ENCODE data around the gene RITA1.

RITA1 gene

GRCh38 chr12:113179023-113179422 is 6.5 kb upstream of the RITA1 start:
- 93 to 96% methylated on average over 14 of the region's 14 CpGs for WGBS, 2 experiments
- peaks cover 44% of the 10 kb centered on the region for H3K36me3 ChIP-seq (ENCODE audit: control insufficient read depth, insufficient read depth, low read length)
- no peaks in the 10 kb centered on the region for H3K4me1 ChIP-seq (ENCODE audit: control insufficient read depth, insufficient read depth, low read length)

GRCh38 chr12:113180333-113180732 is 5.2 kb upstream of the RITA1 start:
- Histone ChIP-seq H3K9me3 (ENCODE audit: control insufficient read depth, low read length) (no peaks in the 10 kb centered on the region), H3K4me1 (ENCODE audit: control insufficient read depth, insufficient read depth, low read length) (no peaks in the 10 kb centered on the region), H3K36me3 (ENCODE audit: control insufficient read depth, insufficient read depth, low read length) (peaks cover 38% of the 10 kb centered on the region), H3K4me3 (ENCODE audit: insufficient read depth, low read depth, low read length) (no peak overlapping the region), H3K27ac (ENCODE audit: insufficient read depth, low read depth, low read length, poor library complexity, severe bottlenecking) (no peak overlapping the region), H3K27me3 (ENCODE audit: control insufficient read depth, insufficient read depth, low read length, poor library complexity, severe bottlenecking) (no peaks in the 10 kb centered on the region)
- 91 to 92% methylated on average over 4 of the region's 4 CpGs for WGBS, 2 experiments

More at GRCh38 chr12:113179023-113179422, 6.5 kb upstream of the RITA1 start:
- Histone ChIP-seq H3K9me3 (ENCODE audit: control insufficient read depth, low read length) (no peaks in the 10 kb centered on the region), H3K4me3 (ENCODE audit: insufficient read depth, low read depth, low read length) (no peak overlapping the region), H3K27ac (ENCODE audit: insufficient read depth, low read depth, low read length, poor library complexity, severe bottlenecking) (no peak overlapping the region), H3K27me3 (ENCODE audit: control insufficient read depth, insufficient read depth, low read length, poor library complexity, severe bottlenecking) (no peaks in the 10 kb centered on the region)

GRCh38 chr12:113181975-113182374 is 3.5 kb upstream of the RITA1 start:
- Histone ChIP-seq H3K9me3 (ENCODE audit: control insufficient read depth, low read length) (no peaks in the 10 kb centered on the region), H3K4me1 (ENCODE audit: control insufficient read depth, insufficient read depth, low read length) (peaks cover 5% of the 10 kb centered on the region), H3K4me3 (ENCODE audit: insufficient read depth, low read depth, low read length) (no peak overlapping the region), H3K36me3 (ENCODE audit: control insufficient read depth, insufficient read depth, low read length) (peaks cover 33% of the 10 kb centered on the region), H3K27me3 (ENCODE audit: control insufficient read depth, insufficient read depth, low read length, poor library complexity, severe bottlenecking) (no peaks in the 10 kb centered on the region), H3K27ac (ENCODE audit: insufficient read depth, low read depth, low read length, poor library complexity, severe bottlenecking) (no peak overlapping the region)
- WGBS, 2 experiments: 79 to 93% methylated on average over 1 to 3 of the region's 3 CpGs

GRCh38 chr12:113183030-113183589 is 2.4 kb upstream of the RITA1 start:
- peaks cover 22% of the 10 kb centered on the region for H3K36me3 ChIP-seq (ENCODE audit: control insufficient read depth, insufficient read depth, low read length)
- 94 to 95% methylated on average over 11 of the region's 11 CpGs for WGBS, 2 experiments
- H3K27me3 ChIP-seq (ENCODE audit: control insufficient read depth, insufficient read depth, low read length, poor library complexity, severe bottlenecking): no peaks in the 10 kb centered on the region
- H3K4me1 ChIP-seq (ENCODE audit: control insufficient read depth, insufficient read depth, low read length): peaks cover 6% of the 10 kb centered on the region
- H3K4me3 ChIP-seq (ENCODE audit: insufficient read depth, low read depth, low read length): no peak overlapping the region
- H3K27ac ChIP-seq (ENCODE audit: insufficient read depth, low read depth, low read length, poor library complexity, severe bottlenecking): no peak overlapping the region
- no peaks in the 10 kb centered on the region for H3K9me3 ChIP-seq (ENCODE audit: control insufficient read depth, low read length)

- no peaks in the 10 kb centered on the region for H3K9me3 ChIP-seq (ENCODE audit: control insufficient read depth, low read length)
- H3K4me3 ChIP-seq (ENCODE audit: insufficient read depth, low read depth, low read length): peak overlapping the region; percentile 98
- peaks cover 10% of the 10 kb centered on the region for H3K36me3 ChIP-seq (ENCODE audit: control insufficient read depth, insufficient read depth, low read length)
- WGBS, 2 experiments: 39 to 42% methylated on average over 26 of the region's 26 CpGs
- peaks cover 6% of the 10 kb centered on the region for H3K4me1 ChIP-seq (ENCODE audit: control insufficient read depth, insufficient read depth, low read length)
- no peak overlapping the region for H3K27ac ChIP-seq (ENCODE audit: insufficient read depth, low read depth, low read length, poor library complexity, severe bottlenecking)
- H3K27me3 ChIP-seq (ENCODE audit: control insufficient read depth, insufficient read depth, low read length, poor library complexity, severe bottlenecking): no peaks in the 10 kb centered on the region
These were observed 1.2 kb upstream of the RITA1 start for GRCh38 chr12:113184098-113184899.

GRCh38 chr12:113184900-113185179 is 681 bp upstream of the RITA1 start:
- 0% methylated on average over 20 of the region's 20 CpGs for WGBS, 2 experiments
- Histone ChIP-seq H3K36me3 (ENCODE audit: control insufficient read depth, insufficient read depth, low read length) (peaks cover 5% of the 10 kb centered on the region), H3K27me3 (ENCODE audit: control insufficient read depth, insufficient read depth, low read length, poor library complexity, severe bottlenecking) (no peaks in the 10 kb centered on the region), H3K4me3 (ENCODE audit: insufficient read depth, low read depth, low read length) (peak overlapping the region; percentile 98), H3K27ac (ENCODE audit: insufficient read depth, low read depth, low read length, poor library complexity, severe bottlenecking) (peak overlapping the region; percentile 92), H3K4me1 (ENCODE audit: control insufficient read depth, insufficient read depth, low read length) (peaks cover 6% of the 10 kb centered on the region), H3K9me3 (ENCODE audit: control insufficient read depth, low read length) (no peaks in the 10 kb centered on the region)

- no peaks in the 10 kb centered on the region for H3K27me3 ChIP-seq (ENCODE audit: control insufficient read depth, insufficient read depth, low read length, poor library complexity, severe bottlenecking)
- no peaks in the 10 kb centered on the region for H3K36me3 ChIP-seq (ENCODE audit: control insufficient read depth, insufficient read depth, low read length)
- no peaks in the 10 kb centered on the region for H3K9me3 ChIP-seq (ENCODE audit: control insufficient read depth, low read length)
- 10 to 11% methylated on average over 11 of the region's 11 CpGs for WGBS, 2 experiments
- H3K4me1 ChIP-seq (ENCODE audit: control insufficient read depth, insufficient read depth, low read length): peaks cover 6% of the 10 kb centered on the region
- H3K27ac ChIP-seq (ENCODE audit: insufficient read depth, low read depth, low read length, poor library complexity, severe bottlenecking): no peak overlapping the region
- H3K4me3 ChIP-seq (ENCODE audit: insufficient read depth, low read depth, low read length): peak overlapping the region; percentile 98
These were observed 478 bp downstream of the RITA1 start for GRCh38 chr12:113186033-113186365.

GRCh38 chr12:113186666-113187325 is 1.3 kb downstream of the RITA1 start:
- Histone ChIP-seq H3K4me1 (ENCODE audit: control insufficient read depth, insufficient read depth, low read length) (peaks cover 6% of the 10 kb centered on the region), H3K27ac (ENCODE audit: insufficient read depth, low read depth, low read length, poor library complexity, severe bottlenecking) (no peak overlapping the region), H3K4me3 (ENCODE audit: insufficient read depth, low read depth, low read length) (peak overlapping the region; percentile 2), H3K27me3 (ENCODE audit: control insufficient read depth, insufficient read depth, low read length, poor library complexity, severe bottlenecking) (no peaks in the 10 kb centered on the region), H3K36me3 (ENCODE audit: control insufficient read depth, insufficient read depth, low read length) (peaks cover 4% of the 10 kb centered on the region), H3K9me3 (ENCODE audit: control insufficient read depth, low read length) (no peaks in the 10 kb centered on the region)
- 89 to 90% methylated on average over 16 of the region's 16 CpGs for WGBS, 2 experiments

GRCh38 chr12:113189361-113189760 is 3.8 kb downstream of the RITA1 start:
- no peak overlapping the region for H3K27ac ChIP-seq (ENCODE audit: insufficient read depth, low read depth, low read length, poor library complexity, severe bottlenecking)
- 95 to 98% methylated on average over 2 of the region's 2 CpGs for WGBS, 2 experiments
- peaks cover 4% of the 10 kb centered on the region for H3K36me3 ChIP-seq (ENCODE audit: control insufficient read depth, insufficient read depth, low read length)
- no peaks in the 10 kb centered on the region for H3K9me3 ChIP-seq (ENCODE audit: control insufficient read depth, low read length)
- peaks cover 6% of the 10 kb centered on the region for H3K4me1 ChIP-seq (ENCODE audit: control insufficient read depth, insufficient read depth, low read length)
- no peaks in the 10 kb centered on the region for H3K27me3 ChIP-seq (ENCODE audit: control insufficient read depth, insufficient read depth, low read length, poor library complexity, severe bottlenecking)
- H3K4me3 ChIP-seq (ENCODE audit: insufficient read depth, low read depth, low read length): no peak overlapping the region

- Histone ChIP-seq H3K27me3 (ENCODE audit: control insufficient read depth, insufficient read depth, low read length, poor library complexity, severe bottlenecking) (no peaks in the 10 kb centered on the region), H3K4me3 (ENCODE audit: insufficient read depth, low read depth, low read length) (no peak overlapping the region), H3K9me3 (ENCODE audit: control insufficient read depth, low read length) (no peaks in the 10 kb centered on the region), H3K4me1 (ENCODE audit: control insufficient read depth, insufficient read depth, low read length) (peaks cover 11% of the 10 kb centered on the region), H3K36me3 (ENCODE audit: control insufficient read depth, insufficient read depth, low read length) (peaks cover 4% of the 10 kb centered on the region), H3K27ac (ENCODE audit: insufficient read depth, low read depth, low read length, poor library complexity, severe bottlenecking) (no peak overlapping the region)
- 88 to 95% methylated on average over 4 of the region's 4 CpGs for WGBS, 2 experiments
These were observed 5.2 kb downstream of the RITA1 start for GRCh38 chr12:113190761-113191160.
